HG02678 (cell line): ENCODE measurements around the gene CYP2J2.
"Not testable (repeated sequence)": the region's sequence is repeated elsewhere in the genome, so short reads cannot be mapped to it uniquely, and the experiment has no call there.

Experiments
- ATAC-seq: cut with Tn5 transposase; IDR thresholded peaks from one replicate; pipeline ENCODE4 v1.9.1; 2021; ENCODE audit warnings: mild to moderate bottlenecking, moderate library complexity; ENCODE audit not compliant: unreplicated experiment

The CYP2J2 gene

GRCh38 chr1:59921258-59921899 is 5.2 kb downstream of the CYP2J2 start:
- not testable (repeated sequence) for ATAC-seq

GRCh38 chr1:59919746-59920145 is 6.8 kb downstream of the CYP2J2 start:
- ATAC-seq, result no peak

- no peak for ATAC-seq
Measured at GRCh38 chr1:59917785-59918180, 8.8 kb downstream of the CYP2J2 start.

- no peak for ATAC-seq
Measured at GRCh38 chr1:59917026-59917784, 9.4 kb downstream of the CYP2J2 start.

GRCh38 chr1:59915516-59915915 is 11.1 kb downstream of the CYP2J2 start:
- ATAC-seq, result no peak

- not testable (repeated sequence) for ATAC-seq
Measured at GRCh38 chr1:59914791-59915286, 11.7 kb downstream of the CYP2J2 start.

GRCh38 chr1:59908682-59909081 is 17.9 kb downstream of the CYP2J2 start:
- ATAC-seq, result no peak

GRCh38 chr1:59908084-59908483 is 18.5 kb downstream of the CYP2J2 start:
- no peak for ATAC-seq

GRCh38 chr1:59906931-59907330 is 19.6 kb downstream of the CYP2J2 start:
- ATAC-seq, result no peak

GRCh38 chr1:59903141-59903754 is 23.3 kb downstream of the CYP2J2 start:
- peak; percentile 87 for ATAC-seq

GRCh38 chr1:59901770-59902388 is 24.7 kb downstream of the CYP2J2 start:
- ATAC-seq, result no peak

GRCh38 chr1:59900640-59901039 is 25.9 kb downstream of the CYP2J2 start:
- ATAC-seq, result no peak

- no peak for ATAC-seq
Measured at GRCh38 chr1:59898927-59899326, 27.6 kb downstream of the CYP2J2 start.

- ATAC-seq, result no peak
Measured at GRCh38 chr1:59897165-59897564, 29.4 kb downstream of the CYP2J2 start.

- ATAC-seq, result no peak
Measured at GRCh38 chr1:59892841-59893811, 33.4 kb downstream of the CYP2J2 start.

- ATAC-seq, result no peak
Measured at GRCh38 chr1:59885160-59885832, 41.3 kb downstream of the CYP2J2 start.

GRCh38 chr1:59880735-59881134 is 45.8 kb downstream of the CYP2J2 start:
- no peak for ATAC-seq

- ATAC-seq, result no peak
Measured at GRCh38 chr1:59879996-59880505, 46.5 kb downstream of the CYP2J2 start.

- ATAC-seq, result peak; percentile 59
Measured at GRCh38 chr1:59879574-59879973, 47.0 kb downstream of the CYP2J2 start.
